ENCODE measurements around the gene SYNPO2. TPM values are rescaled to one million over a fixed set of nuclear protein-coding genes. Genes with fewer than 3 reads are reported as not detected.

Gene SYNPO2
- total RNA-seq, 3 donors from 2014 or later (not counting 1 experiment from before 2014, with no cell fraction given): 0.18 to 0.85 (median 0.56) TPM

- intact Hi-C loops (cut with micrococcal nuclease): no loop called here
- TF ChIP-seq, protein P1, sequence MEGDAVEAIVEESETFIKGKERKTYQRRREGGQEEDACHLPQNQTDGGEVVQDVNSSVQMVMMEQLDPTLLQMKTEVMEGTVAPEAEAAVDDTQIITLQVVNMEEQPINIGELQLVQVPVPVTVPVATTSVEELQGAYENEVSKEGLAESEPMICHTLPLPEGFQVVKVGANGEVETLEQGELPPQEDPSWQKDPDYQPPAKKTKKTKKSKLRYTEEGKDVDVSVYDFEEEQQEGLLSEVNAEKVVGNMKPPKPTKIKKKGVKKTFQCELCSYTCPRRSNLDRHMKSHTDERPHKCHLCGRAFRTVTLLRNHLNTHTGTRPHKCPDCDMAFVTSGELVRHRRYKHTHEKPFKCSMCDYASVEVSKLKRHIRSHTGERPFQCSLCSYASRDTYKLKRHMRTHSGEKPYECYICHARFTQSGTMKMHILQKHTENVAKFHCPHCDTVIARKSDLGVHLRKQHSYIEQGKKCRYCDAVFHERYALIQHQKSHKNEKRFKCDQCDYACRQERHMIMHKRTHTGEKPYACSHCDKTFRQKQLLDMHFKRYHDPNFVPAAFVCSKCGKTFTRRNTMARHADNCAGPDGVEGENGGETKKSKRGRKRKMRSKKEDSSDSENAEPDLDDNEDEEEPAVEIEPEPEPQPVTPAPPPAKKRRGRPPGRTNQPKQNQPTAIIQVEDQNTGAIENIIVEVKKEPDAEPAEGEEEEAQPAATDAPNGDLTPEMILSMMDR (IDR thresholded peaks at IDR 0.05): no peak
- DNase-seq (no peak), ATAC-seq (no peak)
- no peaks in the 10 kb centered on the region for H3K27me3 ChIP-seq (ENCODE audit: control insufficient read depth, insufficient read depth, low read length)
- no peaks in the 10 kb centered on the region for H3K4me1 ChIP-seq (ENCODE audit: control insufficient read depth, insufficient read depth, low read length)
- Mint-ChIP-seq H3K27ac (no peak overlapping the region), H3K36me3 (no peaks in the 10 kb centered on the region), H3K4me3 (no peak overlapping the region), H3K27me3 (ENCODE audit: low read depth in 2 of 2) (peaks cover 5 to 22% of the 10 kb centered on the region in 2 donors), H3K9me3 (no peaks in the 10 kb centered on the region), H3K4me1 (no peaks in the 10 kb centered on the region)
- H3K36me3 ChIP-seq (ENCODE audit: control insufficient read depth, insufficient read depth, low read length): no peaks in the 10 kb centered on the region
- no peak overlapping the region for H3K27ac ChIP-seq (ENCODE audit: low read length)
- H3K9me3 ChIP-seq (ENCODE audit: control insufficient read depth, insufficient read depth, low read length): no peaks in the 10 kb centered on the region
- 94% methylated on average over 11 of the region's 11 CpGs for WGBS (ENCODE audit: insufficient coverage)
- H3K4me3 ChIP-seq (ENCODE audit: low read length): no peak overlapping the region
Observed at GRCh38 chr4:119031218-119031617, 142.6 kb downstream of the SYNPO2 start.

DNA sequence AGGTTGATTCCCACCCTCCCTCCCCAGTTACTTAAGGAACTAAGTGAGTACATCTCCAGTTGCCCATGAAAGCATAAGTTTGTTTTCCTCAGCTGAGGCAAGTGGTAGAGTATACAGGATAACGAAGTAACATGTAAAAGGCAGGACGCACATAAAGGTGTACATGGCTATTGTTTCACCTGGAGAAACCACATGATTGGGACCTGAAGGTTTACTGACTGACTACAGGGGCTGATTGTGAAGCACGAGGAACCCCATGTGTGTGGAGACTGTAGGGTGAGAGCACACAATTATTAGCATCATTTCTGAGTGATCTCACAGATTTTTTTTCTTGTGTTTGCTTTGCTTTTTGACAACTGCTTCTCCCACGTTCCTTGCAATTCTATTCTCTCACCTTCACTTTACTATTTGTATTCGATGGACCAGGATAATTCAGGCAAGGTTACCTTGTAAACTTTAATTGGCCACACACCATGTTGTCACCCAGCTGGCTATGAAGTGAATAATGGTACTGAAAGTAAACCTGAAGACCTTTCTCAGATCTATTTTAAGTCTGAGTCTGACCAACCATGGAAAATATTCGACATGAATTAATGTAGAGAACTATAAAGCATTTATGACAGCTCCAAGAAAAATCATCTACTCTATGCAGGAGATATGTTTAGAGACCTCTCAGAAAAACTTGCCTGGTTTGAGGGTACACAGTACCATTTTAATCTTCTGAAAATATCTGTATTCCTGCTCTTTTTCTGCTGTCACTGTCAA is 144.4 kb downstream of the SYNPO2 start:
- no peak overlapping the region for H3K4me3 ChIP-seq (ENCODE audit: low read length)
- Mint-ChIP-seq H3K4me1 (no peaks in the 10 kb centered on the region), H3K4me3 (no peak overlapping the region), H3K27ac (no peak overlapping the region), H3K36me3 (no peaks in the 10 kb centered on the region), H3K9me3 (no peaks in the 10 kb centered on the region), H3K27me3 (ENCODE audit: low read depth in 2 of 2) (peaks cover 0 to 15% of the 10 kb centered on the region in 2 donors)
- H3K4me1 ChIP-seq (ENCODE audit: control insufficient read depth, insufficient read depth, low read length): no peaks in the 10 kb centered on the region
- TF ChIP-seq, protein P1 (IDR thresholded peaks at IDR 0.05): no peak
- H3K27me3 ChIP-seq (ENCODE audit: control insufficient read depth, insufficient read depth, low read length): no peaks in the 10 kb centered on the region
- H3K36me3 ChIP-seq (ENCODE audit: control insufficient read depth, insufficient read depth, low read length): no peaks in the 10 kb centered on the region
- ATAC-seq (no peak), DNase-seq (no peak)
- intact Hi-C loops (cut with micrococcal nuclease): no loop called here
- no peak overlapping the region for H3K27ac ChIP-seq (ENCODE audit: low read length)
- H3K9me3 ChIP-seq (ENCODE audit: control insufficient read depth, insufficient read depth, low read length): no peaks in the 10 kb centered on the region
- WGBS (ENCODE audit: insufficient coverage): 85% methylated on average over 3 of the region's 6 CpGs

- peaks cover 0 to 15% of the 10 kb centered on the region in 2 donors for H3K27me3 Mint-ChIP-seq (ENCODE audit: low read depth in 2 of 2)
- H3K36me3 ChIP-seq (ENCODE audit: control insufficient read depth, insufficient read depth, low read length): no peaks in the 10 kb centered on the region
- H3K9me3 ChIP-seq (ENCODE audit: control insufficient read depth, insufficient read depth, low read length): no peaks in the 10 kb centered on the region
- no peak overlapping the region for H3K4me3 Mint-ChIP-seq
- H3K9me3 Mint-ChIP-seq: no peaks in the 10 kb centered on the region
- H3K4me1 Mint-ChIP-seq: no peaks in the 10 kb centered on the region
- TF ChIP-seq, protein P1 (IDR thresholded peaks at IDR 0.05): no peak
- intact Hi-C loops (cut with micrococcal nuclease): no loop called here
- no peaks in the 10 kb centered on the region for H3K4me1 ChIP-seq (ENCODE audit: control insufficient read depth, insufficient read depth, low read length)
- DNase-seq (no peak), ATAC-seq (no peak)
- no peaks in the 10 kb centered on the region for H3K27me3 ChIP-seq (ENCODE audit: control insufficient read depth, insufficient read depth, low read length)
- no peaks in the 10 kb centered on the region for H3K36me3 Mint-ChIP-seq
- H3K27ac ChIP-seq (ENCODE audit: low read length): no peak overlapping the region
- no peak overlapping the region for H3K4me3 ChIP-seq (ENCODE audit: low read length)
- WGBS (ENCODE audit: insufficient coverage): 82% methylated on average over 4 of the region's 4 CpGs
- no peak overlapping the region for H3K27ac Mint-ChIP-seq
Observed at GRCh38 chr4:119034276-119035008, 145.8 kb downstream of the SYNPO2 start.

Data from natural killer cell (primary cell).